ENCODE data around the gene ITFG2.
"Not testable (repeated sequence)": the region's sequence is repeated elsewhere in the genome, so short reads cannot be mapped to it uniquely, and the experiment has no call there.

Gene ITFG2

GRCh38 chr12:2812290-2813213 is at the start of gene ITFG2:
Gene ITFG2 (plus strand): TSS chr12:2812668. CDS start chr12:2812761, 93 bp downstream.
- peak; percentile 97 for DNase-seq

GRCh38 chr12:2764398-2764797 is 48.1 kb upstream of the ITFG2 start:
- no peak for DNase-seq

DNA sequence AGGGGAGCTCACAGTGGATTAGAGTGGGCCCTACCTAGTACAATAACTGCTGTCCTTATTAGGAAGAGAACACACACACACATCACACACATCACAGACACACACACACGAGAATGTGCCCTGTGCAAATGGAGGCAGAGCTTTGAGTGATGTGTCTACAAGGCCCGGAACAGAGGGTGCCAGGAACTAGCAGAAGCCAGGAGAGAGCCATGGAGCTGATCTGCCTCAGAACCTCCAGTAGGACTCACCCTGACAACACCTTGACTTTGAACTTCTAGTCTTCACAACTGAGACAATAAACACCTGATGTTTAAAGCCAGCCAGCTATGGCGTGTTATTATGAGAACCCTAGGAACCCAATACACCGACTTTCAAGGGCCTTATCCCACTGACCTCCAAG is 47.4 kb upstream of the ITFG2 start:
- DNase-seq = no peak

- no peak for DNase-seq
Measured at GRCh38 chr12:2765608-2766007, 46.9 kb upstream of the ITFG2 start.

DNA sequence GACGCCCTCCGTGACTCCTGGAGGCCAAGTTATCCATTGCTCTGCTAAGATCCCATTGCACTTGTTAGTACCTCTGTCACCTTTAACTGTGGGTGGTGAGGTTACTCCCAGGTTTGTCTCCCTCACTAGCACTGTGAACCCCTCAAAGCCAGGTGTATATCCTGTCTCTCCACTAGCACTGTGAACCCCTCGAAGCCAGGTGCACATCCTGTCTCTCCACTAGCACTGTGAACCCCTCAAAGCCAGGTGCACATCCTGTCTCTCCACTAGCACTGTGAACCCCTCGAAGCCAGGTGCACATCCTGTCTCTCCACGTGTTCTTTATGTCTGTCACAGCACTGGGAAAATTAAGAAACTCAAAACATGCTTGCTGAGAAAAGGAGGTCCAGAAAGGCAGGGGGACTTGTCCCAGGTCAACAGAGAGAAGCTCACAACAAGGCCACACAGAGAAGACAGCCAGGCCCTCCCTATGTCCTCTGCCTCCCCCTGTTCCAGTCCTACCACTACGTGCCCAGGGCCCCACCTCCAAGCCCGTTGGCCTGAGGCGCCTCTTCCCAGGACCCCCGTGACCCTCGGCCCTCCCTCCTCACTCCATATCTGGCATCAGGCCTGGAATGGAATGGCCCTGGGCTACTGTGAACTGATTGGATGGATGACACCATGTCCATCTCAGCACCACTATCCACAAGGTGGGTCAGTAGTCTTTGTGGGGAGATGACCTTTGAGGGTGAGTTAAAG is 44.1 kb upstream of the ITFG2 start:
- DNase-seq = no peak

- no peak for DNase-seq
Measured at GRCh38 chr12:2769866-2770533, 42.5 kb upstream of the ITFG2 start.

DNA sequence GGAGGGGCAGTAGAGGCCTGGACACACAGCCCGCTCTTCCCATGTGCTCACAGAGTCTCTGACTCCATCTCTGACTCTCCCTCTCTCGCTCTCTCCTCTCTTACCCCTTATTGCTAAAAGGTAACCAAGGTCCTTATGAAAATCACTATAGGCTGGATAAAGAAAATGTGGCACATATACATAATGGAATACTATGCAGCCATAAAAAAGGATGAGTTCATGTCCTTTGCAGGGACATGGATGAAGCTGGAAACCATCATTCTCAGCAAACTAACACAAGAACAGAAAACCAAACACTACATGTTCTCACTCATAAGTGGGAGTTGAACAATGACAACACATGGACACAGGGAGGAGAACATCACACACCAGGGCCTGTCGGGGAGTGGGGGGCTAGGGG is 41.9 kb upstream of the ITFG2 start:
- DNase-seq = not testable (repeated sequence)

DNA sequence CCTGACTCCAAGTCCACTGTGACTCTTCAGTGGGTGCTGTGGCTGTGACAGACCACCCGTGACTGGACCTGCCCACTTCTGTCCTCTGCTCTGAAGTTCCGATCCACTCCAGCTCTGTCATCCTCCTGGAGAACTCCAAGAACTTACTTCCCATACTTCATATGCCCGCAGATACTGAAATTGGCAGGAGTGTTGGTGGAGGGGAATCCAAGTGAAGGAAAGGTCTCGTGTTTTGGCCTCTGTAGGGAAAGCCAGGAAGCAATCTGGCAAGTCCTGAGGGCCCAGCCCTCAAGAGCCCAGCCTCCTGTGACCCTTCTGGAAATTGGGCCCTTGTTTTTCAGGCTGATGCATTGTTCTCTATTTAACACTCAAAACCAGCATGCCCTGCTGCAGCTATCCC is 40.1 kb upstream of the ITFG2 start:
- no peak for DNase-seq

DNA sequence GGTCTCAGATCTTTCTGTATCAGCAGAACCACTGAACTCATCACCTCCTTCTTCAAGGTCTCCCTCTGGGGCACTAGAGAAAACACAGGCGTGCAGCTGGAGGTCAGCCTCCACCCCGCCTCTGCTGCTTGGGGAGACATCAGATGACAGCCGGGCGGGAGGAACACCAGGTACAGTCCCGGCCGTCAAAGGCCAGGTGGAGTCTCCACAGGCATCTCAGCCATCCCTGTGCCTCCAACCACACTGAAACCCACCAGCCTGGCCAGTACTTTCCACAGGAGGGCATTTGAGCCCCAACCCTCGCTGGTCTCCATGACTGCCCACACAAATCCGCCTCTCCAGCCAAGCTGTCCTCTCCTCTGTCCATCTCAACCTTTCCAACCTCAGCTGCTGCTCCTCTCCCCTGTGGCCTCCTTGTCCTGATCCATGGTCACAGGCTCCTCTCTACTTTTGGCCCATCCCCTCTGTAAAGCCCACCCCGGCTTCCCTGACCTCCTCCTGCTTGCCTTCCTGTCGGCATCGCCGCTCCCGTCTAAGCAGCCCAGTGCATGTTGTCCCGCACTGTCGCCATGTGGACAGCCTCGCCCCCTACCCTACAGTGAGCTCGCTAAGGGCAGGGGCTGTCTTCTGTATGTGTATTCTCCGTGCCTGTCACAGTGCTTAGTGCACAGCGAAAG is 39.1 kb upstream of the ITFG2 start:
- no peak for DNase-seq

DNA sequence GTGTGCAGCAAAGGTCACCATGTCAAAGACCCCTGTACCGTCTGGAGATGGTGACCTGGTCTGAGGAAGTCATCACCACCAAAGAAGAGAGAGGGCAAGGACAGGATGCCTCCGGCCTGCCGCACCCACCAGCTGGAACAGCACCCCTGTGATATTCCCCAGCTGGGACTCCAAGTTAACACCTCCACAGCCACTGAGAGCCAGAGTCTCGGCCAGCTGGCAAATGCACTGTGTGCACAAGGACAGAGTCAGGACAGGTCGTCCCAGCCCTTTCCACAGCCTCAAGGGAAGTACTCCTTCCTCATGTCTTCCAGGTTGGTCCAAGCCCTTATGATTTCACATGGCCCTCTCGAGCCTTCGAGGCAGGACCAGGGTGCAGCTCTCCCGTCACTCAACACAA is 37.0 kb upstream of the ITFG2 start:
- no peak for DNase-seq

DNA sequence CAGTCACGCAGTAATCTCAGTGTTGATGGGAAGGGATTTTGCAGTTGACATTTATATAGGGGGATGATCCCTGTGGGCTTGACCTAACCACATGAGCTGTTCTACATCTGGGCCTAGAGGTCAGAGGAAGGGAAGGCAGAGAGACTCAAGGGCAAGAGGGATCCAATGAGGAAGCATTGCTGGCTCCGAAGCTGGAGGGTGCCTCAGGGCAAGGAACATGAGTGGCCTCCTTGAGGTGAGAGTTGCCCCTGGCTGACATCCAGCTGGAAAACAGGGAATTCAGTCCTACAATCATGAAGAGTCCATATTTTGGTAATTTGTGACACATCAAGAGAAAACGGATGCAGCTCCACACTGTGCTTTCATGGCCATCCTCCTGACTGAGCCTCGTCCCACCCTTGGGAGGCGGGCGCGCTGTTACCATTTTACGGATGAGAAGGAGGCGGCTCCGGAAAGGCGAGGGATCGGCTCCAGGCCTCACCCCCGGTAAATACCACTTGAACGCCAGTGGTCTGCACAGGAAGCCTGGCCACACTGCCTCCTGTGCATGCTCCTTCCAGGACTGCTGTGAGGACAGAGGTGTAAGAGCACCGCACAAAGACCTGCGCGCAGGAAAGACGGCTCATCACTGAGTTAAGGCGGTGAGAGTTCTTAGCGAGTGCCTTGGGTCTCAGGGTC is 36.2 kb upstream of the ITFG2 start:
- DNase-seq = no peak

DNA sequence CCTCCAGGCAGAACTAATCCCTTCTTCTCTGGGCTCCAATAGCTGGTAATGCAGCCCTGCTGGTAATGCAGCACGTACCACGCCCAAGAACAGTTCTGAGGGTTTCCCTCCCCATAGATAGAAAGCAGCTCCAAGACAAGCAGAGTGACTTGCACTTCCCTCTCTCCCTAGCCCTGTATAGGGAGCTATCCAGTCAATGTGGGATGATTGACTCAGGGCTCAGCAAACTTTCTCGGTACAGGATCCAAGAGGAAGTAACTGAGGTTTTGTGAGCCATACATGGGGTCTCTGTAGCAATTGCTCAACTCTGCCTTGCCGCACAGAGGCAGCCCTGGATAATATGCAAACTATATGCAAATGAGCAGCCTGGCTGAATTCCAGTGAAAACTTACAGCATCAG is 33.2 kb upstream of the ITFG2 start:
- DNase-seq = no peak

- no peak for DNase-seq
Measured at GRCh38 chr12:2783936-2784600, 28.4 kb upstream of the ITFG2 start.

- no peak for DNase-seq
Measured at GRCh38 chr12:2785017-2785416, 27.5 kb upstream of the ITFG2 start.

DNA sequence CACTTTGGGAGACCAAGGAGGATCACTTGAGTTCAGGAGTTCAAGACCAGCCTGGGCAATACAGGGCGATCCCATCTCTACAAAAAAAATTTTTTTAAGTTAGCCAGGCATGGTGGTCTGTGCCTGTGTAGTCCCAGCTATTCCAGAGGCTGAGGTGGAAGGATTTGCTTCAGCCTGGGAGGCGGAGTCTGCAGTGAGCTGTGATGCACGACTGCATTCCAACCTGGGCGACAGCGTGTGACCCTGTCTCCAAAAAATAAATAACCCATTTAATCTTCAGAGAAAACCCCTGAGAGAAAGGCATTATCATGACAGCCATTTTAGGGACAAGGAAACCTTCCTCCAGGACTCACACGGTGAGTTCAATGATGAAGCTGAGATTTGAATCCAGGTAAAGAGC is 21.4 kb upstream of the ITFG2 start:
- no peak for DNase-seq

- DNase-seq = no peak
Measured at GRCh38 chr12:2792671-2793500, 19.6 kb upstream of the ITFG2 start.

- DNase-seq = no peak
Measured at GRCh38 chr12:2793561-2793960, 18.9 kb upstream of the ITFG2 start.

GRCh38 chr12:2794191-2794735 is 18.2 kb upstream of the ITFG2 start:
- no peak for DNase-seq

GRCh38 chr12:2794736-2795289 is 17.7 kb upstream of the ITFG2 start, which contains the start of gene FKBP4:
Gene FKBP4 (plus strand): TSS chr12:2794970. CDS start chr12:2795140, 170 bp downstream.
- DNase-seq = peak; percentile 66

All from amniotic stem cell (primary cell).